PC-3 (cell line): ENCODE results near the gene FOXP1. TPM values are rescaled to one million over a fixed set of nuclear protein-coding genes. Genes with fewer than 3 reads are reported as not detected.

Experiments
- ATAC-seq: fragments of 200-7000 bp; cut with Tn5 transposase; 2 replicates; pipeline ENCODE4 v1.9.1; 2020; ENCODE audit warnings: mild to moderate bottlenecking, moderate library complexity
- BruUV-seq: library from RNA; stranded (reverse); fragments of 400-500 nt; replicated peaks from 2 replicates; lab custom pipeline; 2021; lab: Mats Ljungman, UMichigan
- CTCF ChIA-PET: fragments of 300-600 bp; sonication (Branson Sonifier 250); formaldehyde crosslinking; loops from one replicate; lab custom pipeline; 2022; ENCODE audit warnings: antibody characterized with exemption; lab: Charles Lee
- POLR2A ChIA-PET: fragments of 300-600 bp; sonication (Branson Sonifier 250); formaldehyde crosslinking; loops from one replicate; lab custom pipeline; 2022; ENCODE audit warnings: antibody characterized with exemption; ENCODE audit not compliant: unreplicated experiment; lab: Charles Lee
- DNase-seq: peaks from one replicate; pipeline ENCODE4 v3.0.0-alpha.2; 2015
- H2AFZ ChIP-seq: fragments of 300-600 bp; sonication (generic); 2 replicates; pipeline ENCODE4 v1.6.0; 2016; ENCODE audit warnings: antibody characterized with exemption, low read length
- H3F3A ChIP-seq: fragments of 300-600 bp; sonication (generic); one replicate; pipeline ENCODE4 v1.6.0; 2017; ENCODE audit warnings: antibody characterized with exemption, low read length, control low read depth, mild to moderate bottlenecking; ENCODE audit not compliant: unreplicated experiment
- H3K27ac ChIP-seq: fragments of 300-600 bp; sonication (generic); 2 replicates; pipeline ENCODE4 v1.5.1; 2016; ENCODE audit warnings: mild to moderate bottlenecking, low read length
- H3K27me3 ChIP-seq: fragments of 300-600 bp; sonication (generic); 2 replicates; pipeline ENCODE4 v1.6.1; 2016; ENCODE audit warnings: low read length, mixed read lengths
- H3K36me3 ChIP-seq: fragments of 300-600 bp; sonication (generic); 2 replicates; pipeline ENCODE4 v1.6.1; 2016; ENCODE audit warnings: low read depth, mixed run types, low read length, mixed read lengths
- H3K4me1 ChIP-seq: fragments of 300-600 bp; sonication (generic); 2 replicates; pipeline ENCODE4 v1.5.1; 2016; ENCODE audit warnings: low read length; ENCODE audit not compliant: insufficient read depth
- H3K4me2 ChIP-seq: fragments of 300-600 bp; sonication (generic); 2 replicates; pipeline ENCODE4 v1.6.0; 2016; ENCODE audit warnings: low read length
- H3K4me3 ChIP-seq: fragments of 300-600 bp; sonication (generic); 2 replicates; pipeline ENCODE4 v1.5.1; 2016; ENCODE audit warnings: mild to moderate bottlenecking, low read length, mixed read lengths
- H3K79me2 ChIP-seq: fragments of 300-600 bp; sonication (generic); 2 replicates; pipeline ENCODE4 v1.6.1; 2017; ENCODE audit warnings: low read length, mixed read lengths
- H3K9ac ChIP-seq: fragments of 300-600 bp; sonication (generic); 2 replicates; pipeline ENCODE4 v1.6.0; 2016; ENCODE audit warnings: mild to moderate bottlenecking, low read length
- H3K9me2 ChIP-seq: fragments of 300-600 bp; sonication (generic); replicated peaks from 2 replicates; pipeline ENCODE4 v1.6.1; 2016; ENCODE audit warnings: mixed run types, low read length, mixed read lengths
- H3K9me3 ChIP-seq: fragments of 300-600 bp; sonication (generic); 2 replicates; pipeline ENCODE4 v1.6.1; 2016; ENCODE audit warnings: low read length, mixed read lengths
- H4K20me1 ChIP-seq: fragments of 300-600 bp; sonication (generic); 2 replicates; pipeline ENCODE4 v1.6.1; 2016; ENCODE audit warnings: low read length, mixed read lengths
- CTCF ChIP-seq: fragments of 300-600 bp; sonication (generic); conservative IDR thresholded peaks from 2 replicates; pipeline ENCODE4 v1.5.1; 2017; ENCODE audit warnings: antibody characterized with exemption, low read depth, mild to moderate bottlenecking, low read length
- EZH2 ChIP-seq: fragments of 300-600 bp; sonication (generic); IDR thresholded peaks from one replicate; pipeline ENCODE4 v1.6.1; 2017; ENCODE audit warnings: antibody characterized with exemption, mild to moderate bottlenecking, low read length; ENCODE audit not compliant: unreplicated experiment
- EZH2phosphoT487 ChIP-seq: fragments of 300-600 bp; sonication (generic); IDR thresholded peaks from 2 replicates; pipeline ENCODE4 v1.6.1; 2018; ENCODE audit warnings: mild to moderate bottlenecking, antibody characterized with exemption, low read length, borderline replicate concordance
- intact Hi-C: fragments of 100-400 bp; cut with micrococcal nuclease; formaldehyde crosslinking; loops from 2 replicates; pipeline ENCODE4 v1.9.0; 2023
- total RNA-seq: library from RNA; depleted of rRNA; stranded (reverse); fragments of >200 nt; gene quantifications from 2 replicates; pipeline ENCODE4 v1.2.3, GENCODE V29; 2014

Gene FOXP1
- total RNA-seq, 1 experiment from 2014 or later = 35.3 TPM

GRCh38 chr3:71329817-71330216 is 253.7 kb downstream of the FOXP1 start:
- Histone ChIP-seq H3K27me3 (no peaks in the 10 kb centered on the region), H3K9me2 (no peaks in the 10 kb centered on the region), H3K27ac (no peak overlapping the region), H3K4me3 (no peak overlapping the region), H4K20me1 (no peaks in the 10 kb centered on the region), H2AFZ (no peak overlapping the region), H3K9me3 (no peaks in the 10 kb centered on the region), H3F3A (no peaks in the 10 kb centered on the region), H3K36me3 (no peaks in the 10 kb centered on the region), H3K79me2 (no peaks in the 10 kb centered on the region), H3K4me1 (no peaks in the 10 kb centered on the region), H3K9ac (no peak overlapping the region), H3K4me2 (no peak overlapping the region)
- intact Hi-C loops = no loop called here
- TF ChIP-seq EZH2phosphoT487 = no peak
- no peak for TF ChIP-seq CTCF
- TF ChIP-seq EZH2 = no peak
- no TSS peak for BruUV-seq
- ATAC-seq (no peak), DNase-seq (no peak)
- ChIA-PET POLR2A (interaction anchor here (0.6 kb wide), 1 partner anchor 244 kb away, joined by 3 read pairs; no protein-coding TSS in a partner anchor), CTCF (no interaction called here)

- H3K79me2 ChIP-seq = no peaks in the 10 kb centered on the region
- H3K9me3 ChIP-seq = no peaks in the 10 kb centered on the region
- no peaks in the 10 kb centered on the region for H3K9me2 ChIP-seq
- ATAC-seq = no peak
- no peak overlapping the region for H3K4me3 ChIP-seq
- ChIA-PET POLR2A (no interaction called here), CTCF (no interaction called here)
- no peaks in the 10 kb centered on the region for H4K20me1 ChIP-seq
- H3K4me2 ChIP-seq = no peak overlapping the region
- no peak overlapping the region for H3K9ac ChIP-seq
- intact Hi-C loops = no loop called here
- BruUV-seq = no TSS peak
- H3F3A ChIP-seq = no peaks in the 10 kb centered on the region
- no peaks in the 10 kb centered on the region for H3K4me1 ChIP-seq
- H3K36me3 ChIP-seq = no peaks in the 10 kb centered on the region
- DNase-seq = no peak
- no peak for TF ChIP-seq EZH2phosphoT487
- TF ChIP-seq CTCF = no peak
- no peak for TF ChIP-seq EZH2
- H3K27ac ChIP-seq = no peak overlapping the region
- H3K27me3 ChIP-seq = no peaks in the 10 kb centered on the region
- H2AFZ ChIP-seq = no peak overlapping the region
These were observed 254.6 kb downstream of the FOXP1 start for GRCh38 chr3:71328926-71329325.

- Histone ChIP-seq H4K20me1 (no peaks in the 10 kb centered on the region), H3K9me3 (no peaks in the 10 kb centered on the region), H3K4me1 (no peaks in the 10 kb centered on the region), H2AFZ (no peak overlapping the region), H3F3A (no peaks in the 10 kb centered on the region), H3K79me2 (no peaks in the 10 kb centered on the region), H3K9me2 (no peaks in the 10 kb centered on the region), H3K4me2 (no peak overlapping the region), H3K27ac (no peak overlapping the region), H3K4me3 (no peak overlapping the region), H3K9ac (no peak overlapping the region), H3K36me3 (no peaks in the 10 kb centered on the region), H3K27me3 (no peaks in the 10 kb centered on the region)
- BruUV-seq = no TSS peak
- ChIA-PET CTCF (interaction anchor here (0.5 kb wide), 1 partner anchor 197 kb away, joined by 3 read pairs; no protein-coding TSS in a partner anchor), POLR2A (no interaction called here)
- DNase-seq (no peak), ATAC-seq (no peak)
- intact Hi-C loops = no loop called here
- TF ChIP-seq EZH2phosphoT487 = no peak
- TF ChIP-seq EZH2 = no peak
- no peak for TF ChIP-seq CTCF
These were observed 255.6 kb downstream of the FOXP1 start for GRCh38 chr3:71327936-71328335.
